Chondrocyte (in vitro differentiated cells): ENCODE data around the gene KLHL22. TPM values are rescaled to one million over a fixed set of nuclear protein-coding genes. Genes with fewer than 3 reads are reported as not detected.
"Not testable (repeated sequence)": the region's sequence is repeated elsewhere in the genome, so short reads cannot be mapped to it uniquely, and the experiment has no call there.

Source experiments
- DNase-seq: peaks from one replicate; pipeline ENCODE4 v3.0.0; 2021; ENCODE audit warnings: mixed read lengths, low spot score
- H3K27ac Mint-ChIP-seq: one replicate; pipeline ENCODE4 v1.8.0; 2021; ENCODE audit warnings: mild to moderate bottlenecking, moderate library complexity, mixed read lengths; ENCODE audit not compliant: unreplicated experiment
- H3K27me3 Mint-ChIP-seq: 2 replicates; pipeline ENCODE4 v1.8.0; 2021; ENCODE audit warnings: low read depth, mixed read lengths
- H3K36me3 Mint-ChIP-seq: 2 replicates; pipeline ENCODE4 v1.8.0; 2021; ENCODE audit warnings: low read depth, mixed read lengths
- H3K4me1 Mint-ChIP-seq: 2 replicates; pipeline ENCODE4 v1.8.0; 2021; ENCODE audit warnings: low read depth, mild to moderate bottlenecking, mixed read lengths
- H3K4me3 Mint-ChIP-seq: one replicate; pipeline ENCODE4 v1.8.0; 2021; ENCODE audit warnings: mild to moderate bottlenecking, moderate library complexity, mixed read lengths; ENCODE audit not compliant: unreplicated experiment
- H3K9me3 Mint-ChIP-seq: 2 replicates; pipeline ENCODE4 v1.8.0; 2021; ENCODE audit warnings: low read depth, mixed read lengths
- CTCF ChIP-seq: fragments of 200-600 bp; sonication (generic); IDR thresholded peaks from 2 replicates; pipeline ENCODE4 v1.5.0; 2021; ENCODE audit warnings: antibody characterized with exemption, mild to moderate bottlenecking, moderate library complexity
- total RNA-seq: library from RNA; stranded (reverse); gene quantifications from 3 replicates; pipeline ENCODE4 v1.2.1, GENCODE V29; 2021

The KLHL22 gene
- total RNA-seq, 1 donor from 2014 or later, result 37.3 TPM

GRCh38 chr22:20508815-20509271, 13.2 kb upstream of the KLHL22 start:
- TF ChIP-seq CTCF, result no peak
- no peak for DNase-seq
- peaks cover 5% of the 10 kb centered on the region for H3K36me3 Mint-ChIP-seq
- no peaks in the 10 kb centered on the region for H3K9me3 Mint-ChIP-seq
- peaks cover 61% of the 10 kb centered on the region for H3K4me1 Mint-ChIP-seq
- peak overlapping the region; percentile 99 for H3K27ac Mint-ChIP-seq
- peak overlapping the region; percentile 98 for H3K4me3 Mint-ChIP-seq
- H3K27me3 Mint-ChIP-seq, result no peaks in the 10 kb centered on the region

GRCh38 chr22:20508067-20508755, 12.6 kb upstream of the KLHL22 start:
- Mint-ChIP-seq H3K4me3 (peak overlapping the region; percentile 98), H3K4me1 (peaks cover 63% of the 10 kb centered on the region), H3K27ac (peak overlapping the region; percentile 99)
- not testable (repeated sequence) for H3K27me3 Mint-ChIP-seq, H3K36me3 Mint-ChIP-seq, H3K9me3 Mint-ChIP-seq, DNase-seq

GRCh38 chr22:20507253-20508066, 11.9 kb upstream of the KLHL22 start, which contains the start of gene MED15:
Gene MED15 (plus strand): TSS chr22:20507610. CDS start chr22:20507679, 69 bp downstream.
- Mint-ChIP-seq H3K9me3 (no peaks in the 10 kb centered on the region), H3K4me1 (peaks cover 63% of the 10 kb centered on the region), H3K4me3 (peak within 1 kb of the TSS; percentile 98), H3K27me3 (no peaks in the 10 kb centered on the region), H3K36me3 (peaks cover 4% of the 10 kb centered on the region), H3K27ac (peak within 1 kb of the TSS; percentile 99)
- DNase-seq, result peak; percentile 95
- TF ChIP-seq CTCF, result no peak

GRCh38 chr22:20506543-20507252, 11.1 kb upstream of the KLHL22 start:
- Mint-ChIP-seq H3K36me3 (peaks cover 4% of the 10 kb centered on the region), H3K9me3 (no peaks in the 10 kb centered on the region), H3K4me3 (peak overlapping the region; percentile 98), H3K27me3 (no peaks in the 10 kb centered on the region), H3K4me1 (peaks cover 57% of the 10 kb centered on the region), H3K27ac (peak overlapping the region; percentile 99)
- no peak for TF ChIP-seq CTCF
- DNase-seq, result no peak

- not testable (repeated sequence) for H3K4me3 Mint-ChIP-seq, H3K27me3 Mint-ChIP-seq, DNase-seq, H3K36me3 Mint-ChIP-seq, H3K9me3 Mint-ChIP-seq
- H3K27ac Mint-ChIP-seq, result peak overlapping the region; percentile 82
- peaks cover 34% of the 10 kb centered on the region for H3K4me1 Mint-ChIP-seq
Observed at GRCh38 chr22:20504293-20504922, 8.8 kb upstream of the KLHL22 start.
